ENCODE results near the gene CMTM2. TPM values are rescaled to one million over a fixed set of nuclear protein-coding genes. Genes with fewer than 3 reads are reported as not detected.
"Not testable (repeated sequence)": the region's sequence is repeated elsewhere in the genome, so short reads cannot be mapped to it uniquely, and the experiment has no call there.

CMTM2 gene
- total RNA-seq, 2 experiments from 2014 or later = 0.19 to 0.91 TPM

DNA sequence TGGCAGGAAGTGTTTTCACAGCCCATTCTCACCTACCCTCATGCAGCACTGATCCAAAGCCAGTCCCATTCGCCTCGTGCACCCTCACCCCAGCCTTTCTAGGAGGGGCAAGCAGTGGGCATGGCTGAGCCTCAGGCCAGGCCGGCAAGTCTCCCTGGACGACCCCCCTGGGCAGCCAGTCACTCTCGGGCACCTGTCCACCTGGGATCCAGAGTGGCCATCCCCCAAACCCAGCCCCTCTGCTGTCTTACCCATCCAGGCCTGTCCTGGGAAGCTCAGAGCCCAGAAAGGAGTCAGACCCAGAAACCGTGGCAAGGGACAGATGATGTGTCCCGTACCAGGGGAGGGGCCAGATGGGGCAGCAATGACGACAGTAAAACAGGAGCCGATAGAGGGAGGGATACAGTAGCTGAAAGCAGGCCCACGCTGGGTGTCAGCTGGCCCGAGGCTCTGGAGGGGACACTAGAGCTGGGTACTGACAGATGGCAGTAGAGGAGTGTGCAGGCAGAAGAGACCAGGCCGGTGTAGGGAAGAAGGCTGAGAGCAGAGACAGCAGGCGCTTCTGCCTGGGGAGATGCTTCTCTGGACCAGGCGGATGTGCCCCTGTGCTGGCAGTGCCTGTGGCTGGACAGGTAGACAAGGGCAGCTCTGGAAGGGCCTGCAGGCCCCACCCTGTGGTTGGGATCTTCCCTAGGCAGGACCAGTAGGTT, 31.0 kb downstream of the CMTM2 start:
- Histone ChIP-seq H3K27ac (ENCODE audit: low read depth, low read length, poor library complexity, severe bottlenecking) (no peak overlapping the region), H3K4me3 (ENCODE audit: low read depth, low read length, poor library complexity, severe bottlenecking) (no peak overlapping the region), H3K9me2 (ENCODE audit: insufficient read depth, low read length) (no peaks in the 10 kb centered on the region), H3K9me3 (ENCODE audit: low read length) (no peaks in the 10 kb centered on the region), H3K4me1 (ENCODE audit: insufficient read depth, low read length, poor library complexity, severe bottlenecking) (peaks cover 33% of the 10 kb centered on the region), H3K4me2 (ENCODE audit: low read length) (no peak overlapping the region), H4K20me1 (ENCODE audit: insufficient read depth, low read length) (peaks cover 6% of the 10 kb centered on the region; the same call in 1 of the 2 replicates), H2AFZ (ENCODE audit: low read length) (no peak overlapping the region), H3K36me3 (ENCODE audit: insufficient read depth, low read length) (peaks cover 46% of the 10 kb centered on the region), H3K79me2 (ENCODE audit: insufficient read depth, low read depth, low read length) (no peaks in the 10 kb centered on the region)
- intact Hi-C loops (cut with micrococcal nuclease; ENCODE audit: unreplicated experiment) = no loop called here
- ChIA-PET POLR2A (no interaction called here), CTCF (ENCODE audit: unreplicated experiment) (no interaction called here)
- TF ChIP-seq EZH2phosphoT487 (IDR thresholded peaks at IDR 0.05; ENCODE audit: borderline replicate concordance, low read depth, low read length) = no peak
- TF ChIP-seq, protein P1, sequence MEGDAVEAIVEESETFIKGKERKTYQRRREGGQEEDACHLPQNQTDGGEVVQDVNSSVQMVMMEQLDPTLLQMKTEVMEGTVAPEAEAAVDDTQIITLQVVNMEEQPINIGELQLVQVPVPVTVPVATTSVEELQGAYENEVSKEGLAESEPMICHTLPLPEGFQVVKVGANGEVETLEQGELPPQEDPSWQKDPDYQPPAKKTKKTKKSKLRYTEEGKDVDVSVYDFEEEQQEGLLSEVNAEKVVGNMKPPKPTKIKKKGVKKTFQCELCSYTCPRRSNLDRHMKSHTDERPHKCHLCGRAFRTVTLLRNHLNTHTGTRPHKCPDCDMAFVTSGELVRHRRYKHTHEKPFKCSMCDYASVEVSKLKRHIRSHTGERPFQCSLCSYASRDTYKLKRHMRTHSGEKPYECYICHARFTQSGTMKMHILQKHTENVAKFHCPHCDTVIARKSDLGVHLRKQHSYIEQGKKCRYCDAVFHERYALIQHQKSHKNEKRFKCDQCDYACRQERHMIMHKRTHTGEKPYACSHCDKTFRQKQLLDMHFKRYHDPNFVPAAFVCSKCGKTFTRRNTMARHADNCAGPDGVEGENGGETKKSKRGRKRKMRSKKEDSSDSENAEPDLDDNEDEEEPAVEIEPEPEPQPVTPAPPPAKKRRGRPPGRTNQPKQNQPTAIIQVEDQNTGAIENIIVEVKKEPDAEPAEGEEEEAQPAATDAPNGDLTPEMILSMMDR (conservative IDR thresholded peaks at IDR 0.05; ENCODE audit: low read length) = no peak
- no peak for DNase-seq (ENCODE audit: low spot score)
- BruUV-seq (replicated peaks) = no TSS peak

DNA sequence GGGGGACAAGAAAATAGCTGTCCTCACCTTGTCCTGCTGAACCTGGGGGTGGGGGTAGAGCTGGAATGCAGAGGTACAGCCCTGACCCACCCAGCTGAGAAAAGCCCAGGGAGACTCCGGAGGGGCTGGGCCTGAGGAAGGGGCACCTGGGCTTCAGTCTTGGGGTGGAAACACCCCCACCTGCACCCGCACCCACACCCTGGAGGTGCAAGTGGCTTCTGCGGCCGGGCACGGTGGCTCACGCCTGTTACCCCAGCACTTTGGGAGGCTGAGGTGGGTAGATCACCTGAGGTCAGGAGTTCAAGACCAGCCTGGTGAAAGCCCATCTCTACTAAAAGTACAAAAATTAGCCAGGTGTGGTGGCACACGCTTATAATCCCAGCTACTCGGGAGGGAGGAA, 32.6 kb downstream of the CMTM2 start:
- peaks cover 46% of the 10 kb centered on the region for H3K36me3 ChIP-seq (ENCODE audit: insufficient read depth, low read length)
- H3K27ac ChIP-seq (ENCODE audit: low read depth, low read length, poor library complexity, severe bottlenecking); CTCF ChIA-PET (ENCODE audit: unreplicated experiment); H4K20me1 ChIP-seq (ENCODE audit: insufficient read depth, low read length); H3K79me2 ChIP-seq (ENCODE audit: insufficient read depth, low read depth, low read length); DNase-seq (ENCODE audit: low spot score); H3K4me2 ChIP-seq (ENCODE audit: low read length); BruUV-seq (replicated peaks); H3K9me3 ChIP-seq (ENCODE audit: low read length); H3K9me2 ChIP-seq (ENCODE audit: insufficient read depth, low read length); H2AFZ ChIP-seq (ENCODE audit: low read length); POLR2A ChIA-PET; intact Hi-C loops (cut with micrococcal nuclease; ENCODE audit: unreplicated experiment); H3K4me3 ChIP-seq (ENCODE audit: low read depth, low read length, poor library complexity, severe bottlenecking): not testable (repeated sequence)
- H3K4me1 ChIP-seq (ENCODE audit: insufficient read depth, low read length, poor library complexity, severe bottlenecking) = peaks cover 18% of the 10 kb centered on the region

DNA sequence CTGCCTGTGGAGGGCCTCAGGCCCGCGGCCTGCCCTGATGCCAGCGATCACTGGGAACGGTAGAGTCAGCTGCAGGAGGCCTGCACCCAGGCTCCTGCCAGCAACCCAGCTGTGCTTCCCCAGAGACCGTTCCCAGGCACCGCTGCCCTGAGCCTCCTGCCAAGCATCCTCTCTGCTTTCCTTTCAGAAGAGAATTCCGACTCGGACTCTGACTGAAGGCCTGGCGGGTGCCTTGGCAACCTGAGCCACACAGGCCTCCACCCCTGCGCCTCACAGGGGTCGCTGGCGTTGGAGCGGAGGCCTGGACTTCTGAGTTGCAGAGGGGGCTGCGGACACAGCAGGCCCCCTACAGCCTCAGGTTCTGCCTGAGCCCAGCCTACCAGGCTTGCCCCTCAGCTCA, 33.2 kb downstream of the CMTM2 start:
- H3K79me2 ChIP-seq (ENCODE audit: insufficient read depth, low read depth, low read length) = no peaks in the 10 kb centered on the region
- peaks cover 46% of the 10 kb centered on the region for H3K36me3 ChIP-seq (ENCODE audit: insufficient read depth, low read length)
- H4K20me1 ChIP-seq (ENCODE audit: insufficient read depth, low read length) = no peaks in the 10 kb centered on the region
- no peak overlapping the region for H3K27ac ChIP-seq (ENCODE audit: low read depth, low read length, poor library complexity, severe bottlenecking)
- no peak overlapping the region for H2AFZ ChIP-seq (ENCODE audit: low read length)
- BruUV-seq (replicated peaks) = no TSS peak
- TF ChIP-seq EZH2phosphoT487 (IDR thresholded peaks at IDR 0.05; ENCODE audit: borderline replicate concordance, low read depth, low read length) = no peak
- TF ChIP-seq, protein P1 (conservative IDR thresholded peaks at IDR 0.05; ENCODE audit: low read length) = no peak
- no peaks in the 10 kb centered on the region for H3K9me2 ChIP-seq (ENCODE audit: insufficient read depth, low read length)
- H3K4me3 ChIP-seq (ENCODE audit: low read depth, low read length, poor library complexity, severe bottlenecking) = no peak overlapping the region
- ChIA-PET POLR2A (interaction anchor here (0.7 kb wide), 1 partner anchor 201 kb away, joined by 4 read pairs; no protein-coding TSS in a partner anchor), CTCF (ENCODE audit: unreplicated experiment) (no interaction called here)
- H3K9me3 ChIP-seq (ENCODE audit: low read length) = no peaks in the 10 kb centered on the region
- H3K4me2 ChIP-seq (ENCODE audit: low read length) = no peak overlapping the region
- intact Hi-C loops (cut with micrococcal nuclease; ENCODE audit: unreplicated experiment) = no loop called here
- H3K4me1 ChIP-seq (ENCODE audit: insufficient read depth, low read length, poor library complexity, severe bottlenecking) = peaks cover 14% of the 10 kb centered on the region
- no peak for DNase-seq (ENCODE audit: low spot score)
